ENCODE data around the gene KMO. TPM values are rescaled to one million over a fixed set of nuclear protein-coding genes. Genes with fewer than 3 reads are reported as not detected.

KMO gene
- polyA plus RNA-seq, 4 donors, result 17.5 to 24.4 (median 21.9) TPM

- DNase-seq (ENCODE audit: low read depth in 4 of 4, low spot score in 2 of 4), result no peak
Observed at GRCh38 chr1:241536304-241536703, 4.1 kb downstream of the KMO start.

- DNase-seq (ENCODE audit: low read depth in 4 of 4, low spot score in 2 of 4), result no peak
Observed at GRCh38 chr1:241536969-241537368, 4.8 kb downstream of the KMO start.

- DNase-seq (ENCODE audit: low read depth in 4 of 4, low spot score in 2 of 4), result no peak
Observed at GRCh38 chr1:241542199-241542907, 10.2 kb downstream of the KMO start.

GRCh38 chr1:241548008-241548407 lies 15.8 kb downstream of the KMO start:
- DNase-seq (ENCODE audit: low read depth in 4 of 4, low spot score in 2 of 4), result no peak

- no peak for DNase-seq (ENCODE audit: low read depth in 4 of 4, low spot score in 2 of 4)
Observed at GRCh38 chr1:241550318-241550717, 18.1 kb downstream of the KMO start.

- no peak for DNase-seq (ENCODE audit: low read depth in 4 of 4, low spot score in 2 of 4)
Observed at GRCh38 chr1:241551759-241552638, 19.8 kb downstream of the KMO start.

GRCh38 chr1:241553886-241554592 lies 21.9 kb downstream of the KMO start:
- DNase-seq (ENCODE audit: low read depth in 4 of 4, low spot score in 2 of 4), result no peak

GRCh38 chr1:241555526-241555925 lies 23.3 kb downstream of the KMO start:
- no peak for DNase-seq (ENCODE audit: low read depth in 4 of 4, low spot score in 2 of 4)

GRCh38 chr1:241557031-241557430 lies 24.9 kb downstream of the KMO start:
- no peak for DNase-seq (ENCODE audit: low read depth in 4 of 4, low spot score in 2 of 4)

- DNase-seq (ENCODE audit: low read depth in 4 of 4, low spot score in 2 of 4), result no peak
Observed at GRCh38 chr1:241557551-241558193, 25.5 kb downstream of the KMO start.

- DNase-seq (ENCODE audit: low read depth in 4 of 4, low spot score in 2 of 4), result no peak
Observed at GRCh38 chr1:241560146-241560848, 28.1 kb downstream of the KMO start.

GRCh38 chr1:241560849-241561187 lies 28.6 kb downstream of the KMO start:
- no peak for DNase-seq (ENCODE audit: low read depth in 4 of 4, low spot score in 2 of 4)

- DNase-seq (ENCODE audit: low read depth in 4 of 4, low spot score in 2 of 4), result no peak
Observed at GRCh38 chr1:241569848-241570247, 37.7 kb downstream of the KMO start.

GRCh38 chr1:241574154-241574553 lies 42.0 kb downstream of the KMO start:
- DNase-seq (ENCODE audit: low read depth in 4 of 4, low spot score in 2 of 4), result no peak

GRCh38 chr1:241579434-241579833 lies 47.3 kb downstream of the KMO start:
- no peak for DNase-seq (ENCODE audit: low read depth in 4 of 4, low spot score in 2 of 4)

GRCh38 chr1:241582921-241583321 lies 50.7 kb downstream of the KMO start:
- DNase-seq (ENCODE audit: low read depth in 4 of 4, low spot score in 2 of 4), result no peak

- DNase-seq (ENCODE audit: low read depth in 4 of 4, low spot score in 2 of 4), result no peak
Observed at GRCh38 chr1:241586905-241587512, 54.8 kb downstream of the KMO start.

GRCh38 chr1:241589521-241589920 lies 57.3 kb downstream of the KMO start:
- DNase-seq (ENCODE audit: low read depth in 4 of 4, low spot score in 2 of 4), result no peak

- no peak for DNase-seq (ENCODE audit: low read depth in 4 of 4, low spot score in 2 of 4)
Observed at GRCh38 chr1:241590719-241591118, 58.5 kb downstream of the KMO start.

- DNase-seq (ENCODE audit: low read depth in 4 of 4, low spot score in 2 of 4), result no peak
Observed at GRCh38 chr1:241591317-241591716, 59.1 kb downstream of the KMO start.

Data from left renal cortex interstitium (tissue), 4 donors.